T-helper 2 cell treated with Interferon-gamma antibody and Interleukin-4, amounts not matched to agents 5 μg/mL and 100 μg/mL, for 36 hours (primary cell): ENCODE data around the gene ZNF581.

Experiments used
- DNase-seq: peaks from one replicate; pipeline ENCODE4 v3.0.0; 2021; ENCODE audit warnings: low spot score
- H3K27ac Mint-ChIP-seq: one replicate; pipeline ENCODE4 v1.8.0; 2021; ENCODE audit warnings: mild to moderate bottlenecking, mixed read lengths
- H3K27me3 Mint-ChIP-seq: one replicate; pipeline ENCODE4 v1.8.0; 2021; ENCODE audit warnings: low read depth, mixed read lengths
- H3K36me3 Mint-ChIP-seq: one replicate; pipeline ENCODE4 v1.8.0; 2021; ENCODE audit warnings: low read depth, mixed read lengths
- H3K4me1 Mint-ChIP-seq: one replicate; pipeline ENCODE4 v1.8.0; 2021; ENCODE audit warnings: low read depth, mixed read lengths
- H3K4me3 Mint-ChIP-seq: one replicate; pipeline ENCODE4 v1.8.0; 2022; ENCODE audit warnings: mild to moderate bottlenecking, moderate library complexity, mixed read lengths
- H3K9me3 Mint-ChIP-seq: one replicate; pipeline ENCODE4 v1.8.0; 2021; ENCODE audit warnings: mixed read lengths

The ZNF581 gene, protein sequence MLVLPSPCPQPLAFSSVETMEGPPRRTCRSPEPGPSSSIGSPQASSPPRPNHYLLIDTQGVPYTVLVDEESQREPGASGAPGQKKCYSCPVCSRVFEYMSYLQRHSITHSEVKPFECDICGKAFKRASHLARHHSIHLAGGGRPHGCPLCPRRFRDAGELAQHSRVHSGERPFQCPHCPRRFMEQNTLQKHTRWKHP

DNA sequence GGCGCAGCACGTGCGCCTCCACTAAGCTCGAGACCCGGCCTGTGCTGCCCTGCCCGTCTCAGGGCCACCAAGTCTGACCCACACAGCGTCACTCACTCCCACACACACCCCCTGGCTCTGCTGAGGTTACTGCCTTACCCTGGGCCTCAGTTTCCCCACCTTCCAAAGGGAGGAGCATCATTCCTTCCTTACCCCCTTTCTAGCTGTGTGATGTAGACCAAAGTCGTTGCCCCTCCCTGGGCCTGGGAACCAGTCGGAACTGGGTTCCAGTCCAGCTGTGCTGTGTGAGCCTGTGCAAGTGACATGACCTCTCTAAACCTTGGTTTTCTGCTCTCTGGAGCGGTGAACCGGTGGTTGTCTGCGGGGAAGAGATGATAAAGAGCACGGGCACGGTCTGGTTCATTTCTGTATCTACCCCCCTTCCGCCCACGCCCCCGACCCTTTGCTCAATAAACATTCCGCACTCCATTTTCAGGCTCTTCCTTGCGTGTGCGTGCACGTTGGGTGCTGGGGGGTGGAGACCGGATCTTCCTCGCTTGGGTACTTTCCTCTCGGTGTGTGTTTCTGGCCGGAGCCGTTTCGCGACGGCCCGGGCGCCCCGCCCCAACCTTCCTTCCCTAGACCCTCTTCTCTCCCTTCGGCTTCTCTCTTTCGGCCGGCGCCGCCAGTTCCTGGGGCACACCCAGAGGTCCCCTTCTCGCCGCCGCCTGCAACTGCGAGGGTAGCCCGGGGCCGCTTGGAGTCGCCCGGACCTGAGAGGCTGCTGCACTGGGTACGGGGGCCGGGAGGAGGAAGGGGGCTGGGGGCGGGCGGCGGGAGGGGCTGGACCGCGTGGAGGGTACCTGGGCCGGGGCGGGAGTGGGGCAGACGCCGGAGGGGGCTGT is at the start of gene ZNF581:
Gene ZNF581 (plus strand): TSS at position 647 of the 884 bp plus-strand sequence. CDS start 923 bp downstream, outside the sequence.
- Mint-ChIP-seq H3K9me3 (peaks cover 3% of the 10 kb centered on the region), H3K4me3 (peak within 1 kb of the TSS; percentile 93), H3K4me1 (peaks cover 33% of the 10 kb centered on the region), H3K36me3 (peaks cover 18% of the 10 kb centered on the region), H3K27ac (peak within 1 kb of the TSS; percentile 96), H3K27me3 (no peaks in the 10 kb centered on the region)
- DNase-seq = peak; percentile 83

DNA sequence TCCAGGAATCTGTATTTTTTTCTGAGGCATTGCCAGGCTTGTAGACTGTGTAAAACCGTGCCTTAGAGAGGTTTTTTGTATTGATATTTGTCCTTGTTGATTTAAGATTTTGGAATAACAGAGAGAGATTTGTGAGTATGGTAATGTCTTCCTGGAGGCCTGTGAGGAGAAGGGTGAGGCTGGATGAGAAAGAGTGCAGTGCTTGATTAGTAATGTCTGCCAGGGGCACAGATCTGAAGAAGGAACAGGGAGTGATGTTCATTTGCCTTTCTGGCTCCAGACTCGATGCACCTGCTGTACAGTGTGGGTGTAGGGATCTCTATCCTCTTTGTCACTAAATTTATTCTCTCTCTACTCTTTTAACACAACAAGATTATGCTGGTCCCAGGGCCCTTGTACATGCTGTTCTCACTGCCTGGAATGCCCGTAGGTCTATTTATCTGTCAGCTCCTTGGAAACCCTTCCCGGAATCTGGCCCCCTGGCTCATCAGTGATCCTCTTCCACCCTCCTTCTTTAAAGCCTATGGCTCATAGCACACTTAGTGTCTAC is 48.4 kb upstream of the ZNF581 start:
- DNase-seq = no peak
- no peaks in the 10 kb centered on the region for H3K9me3 Mint-ChIP-seq
- H3K27ac Mint-ChIP-seq = no peak overlapping the region
- H3K4me1 Mint-ChIP-seq = peaks cover 8% of the 10 kb centered on the region
- H3K27me3 Mint-ChIP-seq = no peaks in the 10 kb centered on the region
- peaks cover 38% of the 10 kb centered on the region for H3K36me3 Mint-ChIP-seq
- no peak overlapping the region for H3K4me3 Mint-ChIP-seq

DNA sequence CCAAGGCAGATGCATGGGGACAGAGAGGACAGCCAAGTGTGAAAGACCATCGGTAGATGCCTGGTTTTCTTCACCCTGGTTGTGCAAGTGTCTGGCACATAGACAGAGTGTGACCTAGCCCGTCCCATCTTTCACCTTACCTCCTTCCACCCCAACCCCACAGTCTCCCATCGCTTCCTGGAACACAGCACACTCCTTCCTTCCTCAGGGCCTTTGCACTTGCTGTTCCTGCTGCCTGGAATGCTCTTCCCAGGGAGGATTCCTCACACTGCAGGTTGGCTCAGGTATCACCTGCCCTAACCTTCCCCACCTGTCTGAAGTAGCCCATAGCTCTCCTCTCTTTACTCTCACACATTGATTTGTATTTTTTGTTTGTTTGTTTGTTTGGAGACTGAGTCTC is 47.1 kb upstream of the ZNF581 start:
- Mint-ChIP-seq H3K27me3 (no peaks in the 10 kb centered on the region), H3K27ac (no peak overlapping the region), H3K4me3 (no peak overlapping the region), H3K4me1 (peaks cover 12% of the 10 kb centered on the region), H3K9me3 (no peaks in the 10 kb centered on the region), H3K36me3 (peaks cover 37% of the 10 kb centered on the region)
- no peak for DNase-seq

- H3K27me3 Mint-ChIP-seq = no peaks in the 10 kb centered on the region
- H3K9me3 Mint-ChIP-seq = no peaks in the 10 kb centered on the region
- no peak overlapping the region for H3K4me3 Mint-ChIP-seq
- H3K36me3 Mint-ChIP-seq = peaks cover 32% of the 10 kb centered on the region
- no peak for DNase-seq
- no peak overlapping the region for H3K27ac Mint-ChIP-seq
- peaks cover 17% of the 10 kb centered on the region for H3K4me1 Mint-ChIP-seq
These were observed 45.9 kb upstream of the ZNF581 start for GRCh38 chr19:55597501-55597921.

DNA sequence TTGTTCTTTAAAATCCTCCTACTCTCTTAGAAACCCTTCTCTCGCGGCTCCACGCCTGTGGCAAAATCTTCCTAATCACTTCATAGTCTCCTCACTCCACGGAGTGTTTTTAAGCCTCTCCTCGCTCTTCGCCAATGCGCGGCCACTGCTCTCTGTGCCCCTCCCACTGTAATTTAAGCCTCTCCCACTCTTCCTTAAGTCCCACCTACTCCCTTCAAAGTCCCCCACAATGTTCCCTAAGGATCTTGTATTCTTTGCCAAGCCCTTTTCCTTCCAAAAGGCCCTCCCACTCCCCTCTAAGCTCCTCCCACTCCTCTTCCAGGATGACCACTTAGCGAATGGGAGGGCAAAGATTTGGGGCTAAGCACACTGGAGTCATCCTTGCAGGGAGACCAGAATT is 45.4 kb upstream of the ZNF581 start:
- no peaks in the 10 kb centered on the region for H3K27me3 Mint-ChIP-seq
- H3K9me3 Mint-ChIP-seq = no peaks in the 10 kb centered on the region
- DNase-seq = no peak
- H3K4me3 Mint-ChIP-seq = no peak overlapping the region
- H3K4me1 Mint-ChIP-seq = peaks cover 17% of the 10 kb centered on the region
- H3K36me3 Mint-ChIP-seq = peaks cover 32% of the 10 kb centered on the region
- H3K27ac Mint-ChIP-seq = no peak overlapping the region

DNA sequence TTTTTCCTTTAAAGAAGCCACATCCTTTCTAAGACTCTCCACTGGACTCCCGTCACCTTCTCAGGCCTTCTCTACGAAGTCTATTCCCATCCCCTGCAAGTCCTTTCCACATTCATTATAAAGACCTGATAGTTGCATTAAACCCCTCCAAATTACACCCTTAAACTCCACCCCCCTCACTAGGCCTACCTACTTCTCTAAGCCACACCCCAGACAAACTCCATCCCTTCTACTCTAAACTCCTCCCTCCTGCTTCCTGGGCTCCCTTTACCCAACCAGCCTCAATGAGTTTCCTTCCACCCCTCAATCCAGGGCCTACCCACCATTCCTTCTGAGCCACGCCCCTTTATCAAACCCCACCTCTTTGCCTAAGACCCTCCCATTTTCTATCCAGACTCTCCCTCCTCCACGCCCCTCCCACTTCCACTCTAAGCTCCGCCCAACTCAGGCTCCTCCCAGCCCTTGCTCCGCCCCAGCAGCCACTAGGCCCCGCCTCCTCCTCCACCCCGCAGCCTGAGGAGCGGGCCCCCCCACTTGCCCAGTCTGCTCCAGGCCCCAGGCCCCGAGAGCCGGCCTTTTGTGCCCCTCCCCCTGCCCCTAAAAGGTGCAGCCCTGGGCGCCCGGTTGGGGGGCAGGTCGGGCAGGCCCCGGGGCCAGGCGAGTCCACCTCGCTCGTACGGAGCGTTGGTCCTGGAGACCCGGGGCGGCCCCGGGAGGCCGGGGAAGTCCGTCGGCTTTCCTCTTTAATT is 44.6 kb upstream of the ZNF581 start:
- peaks cover 37% of the 10 kb centered on the region for H3K36me3 Mint-ChIP-seq
- DNase-seq = peak; percentile 90
- peaks cover 22% of the 10 kb centered on the region for H3K4me1 Mint-ChIP-seq
- H3K27me3 Mint-ChIP-seq = no peaks in the 10 kb centered on the region
- peak overlapping the region; percentile 97 for H3K4me3 Mint-ChIP-seq
- no peaks in the 10 kb centered on the region for H3K9me3 Mint-ChIP-seq
- H3K27ac Mint-ChIP-seq = peak overlapping the region; percentile 99

DNA sequence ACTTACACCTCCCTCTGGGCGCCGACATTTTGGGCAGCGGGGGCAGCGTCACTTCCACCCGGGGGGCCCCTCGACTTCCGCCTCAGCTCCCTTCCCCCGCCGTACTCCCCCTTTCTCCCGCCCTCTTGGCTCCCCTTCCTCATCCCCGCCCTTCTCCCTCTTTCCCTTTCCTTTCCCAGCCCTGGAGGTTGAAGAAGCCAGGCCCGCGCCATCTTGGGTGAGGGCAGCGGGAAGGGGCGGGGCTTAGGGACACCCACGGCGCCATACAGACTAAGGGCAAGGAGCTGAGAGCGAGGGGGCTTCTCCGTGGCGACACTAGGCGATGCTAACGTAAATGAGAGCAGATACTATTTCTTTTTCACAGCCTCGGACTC is 44.0 kb upstream of the ZNF581 start, which contains the start of gene FIZ1:
Gene FIZ1 (minus strand): TSS at position 50 of the 374 bp plus-strand sequence. CDS start 1,652 bp downstream, outside the sequence.
- H3K27ac Mint-ChIP-seq = peak within 1 kb of the TSS; percentile 99
- H3K27me3 Mint-ChIP-seq = no peaks in the 10 kb centered on the region
- H3K4me3 Mint-ChIP-seq = peak within 1 kb of the TSS; percentile 97
- H3K9me3 Mint-ChIP-seq = no peaks in the 10 kb centered on the region
- peaks cover 23% of the 10 kb centered on the region for H3K4me1 Mint-ChIP-seq
- H3K36me3 Mint-ChIP-seq = peaks cover 37% of the 10 kb centered on the region
- peak; percentile 96 for DNase-seq

GRCh38 chr19:55599842-55600661 is 43.4 kb upstream of the ZNF581 start, which contains the start of gene ZNF524:
Gene ZNF524 (plus strand): TSS chr19:55600288. CDS start chr19:55602113, 1,825 bp downstream.
- Mint-ChIP-seq H3K36me3 (peaks cover 32% of the 10 kb centered on the region), H3K27me3 (no peaks in the 10 kb centered on the region), H3K4me3 (peak within 1 kb of the TSS; percentile 97), H3K27ac (peak within 1 kb of the TSS; percentile 99), H3K4me1 (peaks cover 28% of the 10 kb centered on the region), H3K9me3 (no peaks in the 10 kb centered on the region)
- DNase-seq = peak; percentile 87

DNA sequence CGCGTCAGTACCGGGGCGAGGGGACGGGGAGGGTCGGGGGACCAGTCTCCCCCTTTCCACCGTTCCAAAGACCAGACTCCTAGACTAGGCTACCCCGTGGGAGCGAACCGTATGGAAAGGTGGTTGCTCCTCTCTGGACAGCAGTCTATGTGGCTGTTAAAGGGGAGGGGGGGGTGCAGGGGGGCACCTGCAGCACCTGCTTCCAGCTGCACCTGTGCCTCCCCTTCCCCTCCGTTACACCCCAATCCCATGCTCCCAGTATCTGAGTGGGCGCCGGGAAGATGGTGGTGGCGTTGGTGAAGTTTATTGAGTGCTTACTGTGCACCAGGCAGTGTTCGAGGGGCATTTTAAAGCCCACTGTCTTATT is 42.8 kb upstream of the ZNF581 start:
- peak overlapping the region; percentile 92 for H3K4me3 Mint-ChIP-seq

GRCh38 chr19:55601084-55601483 is 42.4 kb upstream of the ZNF581 start:
- H3K4me3 Mint-ChIP-seq = peak overlapping the region; percentile 92
- no peak for DNase-seq
- no peaks in the 10 kb centered on the region for H3K9me3 Mint-ChIP-seq
- H3K27me3 Mint-ChIP-seq = no peaks in the 10 kb centered on the region
- H3K27ac Mint-ChIP-seq = peak overlapping the region; percentile 85
- peaks cover 22% of the 10 kb centered on the region for H3K36me3 Mint-ChIP-seq
- peaks cover 29% of the 10 kb centered on the region for H3K4me1 Mint-ChIP-seq

More for the DNA sequence above, 42.8 kb upstream of the ZNF581 start:
- H3K36me3 Mint-ChIP-seq = peaks cover 26% of the 10 kb centered on the region
- no peaks in the 10 kb centered on the region for H3K9me3 Mint-ChIP-seq
- DNase-seq = no peak
- peak overlapping the region; percentile 85 for H3K27ac Mint-ChIP-seq
- no peaks in the 10 kb centered on the region for H3K27me3 Mint-ChIP-seq
- H3K4me1 Mint-ChIP-seq = peaks cover 28% of the 10 kb centered on the region

- Mint-ChIP-seq H3K27ac (no peak overlapping the region), H3K27me3 (no peaks in the 10 kb centered on the region), H3K4me1 (peaks cover 39% of the 10 kb centered on the region), H3K9me3 (no peaks in the 10 kb centered on the region), H3K4me3 (peak overlapping the region; percentile 92), H3K36me3 (peaks cover 18% of the 10 kb centered on the region)
- no peak for DNase-seq
These were observed 41.1 kb upstream of the ZNF581 start for GRCh38 chr19:55602104-55603001.

DNA sequence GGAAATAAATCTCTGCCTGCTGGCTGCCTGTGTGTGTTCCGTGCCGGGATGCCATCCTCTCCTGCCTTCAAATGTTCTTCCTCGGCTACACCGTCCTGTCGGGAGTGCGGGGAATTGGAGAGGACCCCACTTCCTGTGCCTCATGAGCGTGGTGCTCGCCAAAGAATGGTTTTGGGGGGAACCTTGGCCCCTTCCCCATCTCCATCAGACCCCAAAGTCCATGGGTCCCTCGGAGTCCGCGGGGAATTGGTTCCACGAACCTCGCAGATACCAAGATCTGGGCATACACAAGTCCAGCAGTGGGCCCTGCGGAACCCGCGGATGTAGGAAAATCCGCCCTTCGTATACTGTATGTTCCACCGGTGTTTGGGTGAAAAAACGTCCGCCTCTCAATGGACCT is 40.3 kb upstream of the ZNF581 start:
- H3K36me3 Mint-ChIP-seq = peaks cover 22% of the 10 kb centered on the region
- peaks cover 41% of the 10 kb centered on the region for H3K4me1 Mint-ChIP-seq
- DNase-seq = no peak
- no peak overlapping the region for H3K27ac Mint-ChIP-seq
- no peaks in the 10 kb centered on the region for H3K9me3 Mint-ChIP-seq
- no peaks in the 10 kb centered on the region for H3K27me3 Mint-ChIP-seq
- H3K4me3 Mint-ChIP-seq = peak overlapping the region; percentile 47
